HG03025 (cell line): ENCODE measurements around the gene COG1.
"Not testable (repeated sequence)": the region's sequence is repeated elsewhere in the genome, so short reads cannot be mapped to it uniquely, and the experiment has no call there.

Experiments
- ATAC-seq: cut with Tn5 transposase; IDR thresholded peaks from one replicate; pipeline ENCODE4 v1.9.1; 2021; ENCODE audit warnings: mild to moderate bottlenecking, moderate library complexity; ENCODE audit not compliant: unreplicated experiment, low FRiP score

Gene COG1

GRCh38 chr17:73192894-73193701 lies at the start of gene COG1:
COG1 (plus strand) TSS chr17:73193055; CDS start chr17:73193070, 15 bp downstream.
- ATAC-seq, result peak; percentile 59

GRCh38 chr17:73144209-73144608 lies 48.6 kb upstream of the COG1 start:
- not testable (repeated sequence) for ATAC-seq

GRCh38 chr17:73145641-73146040 lies 47.2 kb upstream of the COG1 start:
- no peak for ATAC-seq

- ATAC-seq, result not testable (repeated sequence)
Observed at GRCh38 chr17:73147791-73148190, 45.1 kb upstream of the COG1 start.

- no peak for ATAC-seq
Observed at GRCh38 chr17:73148540-73149334, 44.1 kb upstream of the COG1 start.

GRCh38 chr17:73150622-73151300 lies 42.1 kb upstream of the COG1 start:
- not testable (repeated sequence) for ATAC-seq

GRCh38 chr17:73151916-73152632 lies 40.8 kb upstream of the COG1 start:
- ATAC-seq, result no peak

GRCh38 chr17:73155410-73156165 lies 37.3 kb upstream of the COG1 start:
- peak; percentile 21 for ATAC-seq

- peak; percentile 73 for ATAC-seq
Observed at GRCh38 chr17:73156166-73156840, 36.6 kb upstream of the COG1 start.

- no peak for ATAC-seq
Observed at GRCh38 chr17:73156887-73157520, 35.9 kb upstream of the COG1 start.

- ATAC-seq, result no peak
Observed at GRCh38 chr17:73157521-73157890, 35.3 kb upstream of the COG1 start.

GRCh38 chr17:73158133-73158532 lies 34.7 kb upstream of the COG1 start:
- no peak for ATAC-seq

- ATAC-seq, result no peak
Observed at GRCh38 chr17:73160980-73161630, 31.8 kb upstream of the COG1 start.

GRCh38 chr17:73163043-73163442 lies 29.8 kb upstream of the COG1 start:
- ATAC-seq, result no peak

- no peak for ATAC-seq
Observed at GRCh38 chr17:73165616-73166404, 27.0 kb upstream of the COG1 start.

- ATAC-seq, result no peak
Observed at GRCh38 chr17:73166731-73167581, 25.9 kb upstream of the COG1 start.

GRCh38 chr17:73168667-73169066 lies 24.2 kb upstream of the COG1 start:
- no peak for ATAC-seq
